SU-DHL-6 (cell line): ENCODE measurements around the gene MEF2A.

ENCODE experiments used
- H2AFZ ChIP-seq: fragments of 200-600 bp; sonication (generic); 2 replicates; pipeline ENCODE4 v1.6.1; 2014; ENCODE audit warnings: low read depth, mild to moderate bottlenecking, moderate library complexity, mixed read lengths, antibody characterized with exemption, low read length; ENCODE audit not compliant: severe bottlenecking
- H3F3A ChIP-seq: fragments of 200-600 bp; shearing (Covaris generic); 2 replicates; pipeline ENCODE4 v1.6.0; 2016; ENCODE audit warnings: antibody characterized with exemption, mild to moderate bottlenecking; ENCODE audit not compliant: insufficient read depth
- H3K27ac ChIP-seq: fragments of 200-600 bp; sonication (generic); 2 replicates; pipeline ENCODE4 v1.5.1; 2016; ENCODE audit warnings: low read depth, mild to moderate bottlenecking, low read length, moderate library complexity, mixed read lengths
- H3K27me3 ChIP-seq: fragments of 200-600 bp; sonication (generic), shearing (Covaris generic); 2 replicates; pipeline ENCODE4 v1.6.0; 2014; ENCODE audit warnings: mild to moderate bottlenecking, low read length
- H3K36me3 ChIP-seq: fragments of 200-600 bp; sonication (generic); 2 replicates; pipeline ENCODE4 v1.6.1; 2014; ENCODE audit warnings: mild to moderate bottlenecking, low read length, mixed read lengths
- H3K4me2 ChIP-seq: fragments of 300-600, 200-600 bp; shearing (Covaris generic), sonication (generic); 2 replicates; pipeline ENCODE4 v1.6.0; 2014; ENCODE audit warnings: low read length, low read depth, mild to moderate bottlenecking; ENCODE audit not compliant: poor library complexity, severe bottlenecking
- H3K4me3 ChIP-seq: fragments of 200-600 bp; sonication (generic); 2 replicates; pipeline ENCODE4 v1.5.1; 2014; ENCODE audit warnings: antibody characterized with exemption, low read length, mild to moderate bottlenecking, mixed read lengths; ENCODE audit not compliant: insufficient read depth, poor library complexity, severe bottlenecking
- H3K79me2 ChIP-seq: fragments of 200-600 bp; sonication (generic); 2 replicates; pipeline ENCODE4 v1.6.1; 2014; ENCODE audit warnings: mild to moderate bottlenecking, low read length, moderate library complexity; ENCODE audit not compliant: insufficient read depth
- H3K9ac ChIP-seq: fragments of 200-600 bp; sonication (generic); 2 replicates; pipeline ENCODE4 v1.7.0; 2014; ENCODE audit warnings: mild to moderate bottlenecking, low read length
- H3K9me2 ChIP-seq: fragments of 200-600 bp; sonication (generic); replicated peaks from 2 replicates; pipeline ENCODE4 v1.6.1; 2014; ENCODE audit warnings: low read length; ENCODE audit not compliant: insufficient read depth
- H3K9me3 ChIP-seq: fragments of 200-600 bp; sonication (generic); 2 replicates; pipeline ENCODE4 v1.6.1; 2014; ENCODE audit warnings: low read length, mixed read lengths; ENCODE audit not compliant: insufficient read depth
- H4K20me1 ChIP-seq: fragments of 200-600 bp; sonication (generic); 2 replicates; pipeline ENCODE4 v1.6.1; 2014; ENCODE audit warnings: low read depth, mild to moderate bottlenecking, antibody characterized with exemption, low read length, moderate library complexity, mixed read lengths
- EZH2phosphoT487 ChIP-seq: fragments of 200-600 bp; sonication (generic), shearing (Covaris generic); conservative IDR thresholded peaks from 2 replicates; pipeline ENCODE4 v1.6.1; 2018; ENCODE audit warnings: mild to moderate bottlenecking, antibody characterized with exemption, low read length, moderate library complexity, mixed read lengths
- TF ChIP-seq, protein P1 (sequence below): fragments of 200-600 bp; sonication (generic); IDR thresholded peaks from one replicate; pipeline ENCODE4 v1.5.1; 2017; ENCODE audit warnings: antibody characterized with exemption, mild to moderate bottlenecking, low read length, moderate library complexity; ENCODE audit not compliant: insufficient read depth, poor library complexity, severe bottlenecking

Gene MEF2A

GRCh38 chr15:99613481-99613880 is 47.7 kb downstream of the MEF2A start:
- no peaks in the 10 kb centered on the region for H3K27me3 ChIP-seq
- H4K20me1 ChIP-seq = 0 out of 2 replicates have a peak, but pooled peaks cover 8% of the 10 kb centered on the region
- H3K27ac ChIP-seq = no peak overlapping the region

DNA sequence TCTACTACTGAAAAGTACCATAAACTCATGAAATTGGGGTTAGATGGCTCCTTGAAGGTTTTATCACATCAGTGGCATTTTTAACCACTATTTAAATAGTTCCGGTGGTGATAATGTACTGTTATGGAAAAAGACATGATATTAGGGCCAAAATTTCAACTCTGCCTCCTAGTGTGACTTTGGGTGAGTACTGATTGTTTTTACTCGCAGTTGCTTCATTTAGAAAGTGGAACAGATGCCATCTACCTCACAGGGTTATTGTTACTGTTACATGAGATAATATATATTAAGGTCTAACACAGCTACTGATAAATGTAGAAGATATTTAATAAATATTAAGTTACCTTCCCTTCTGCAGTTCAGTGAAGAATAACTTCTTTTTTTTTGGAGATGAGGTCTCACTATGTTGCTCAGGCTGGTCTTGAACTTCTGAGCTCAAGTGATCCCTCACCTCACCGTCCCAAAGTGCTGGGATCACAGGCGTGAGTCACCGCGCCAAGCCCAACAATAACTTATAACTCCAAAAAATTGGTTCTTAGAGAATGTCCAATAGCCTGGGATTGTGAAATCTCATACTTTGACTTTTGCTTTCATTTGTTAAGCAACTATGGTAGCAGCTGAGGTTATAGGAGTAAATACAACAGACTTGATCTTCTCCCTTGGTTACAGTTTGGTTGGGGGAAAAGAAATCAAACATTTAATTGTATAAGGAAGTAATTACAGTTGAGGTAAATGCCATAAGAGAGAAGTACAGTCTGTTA is 48.3 kb downstream of the MEF2A start:
- H4K20me1 ChIP-seq = 0 out of 2 replicates have a peak, but pooled peaks cover 8% of the 10 kb centered on the region
- H3K36me3 ChIP-seq = no peaks in the 10 kb centered on the region
- H3K4me3 ChIP-seq = no peak overlapping the region
- no peaks in the 10 kb centered on the region for H3K9me3 ChIP-seq
- H3K9ac ChIP-seq = no peak overlapping the region
- no peaks in the 10 kb centered on the region for H3K9me2 ChIP-seq
- no peak for TF ChIP-seq EZH2phosphoT487
- TF ChIP-seq, protein P1, sequence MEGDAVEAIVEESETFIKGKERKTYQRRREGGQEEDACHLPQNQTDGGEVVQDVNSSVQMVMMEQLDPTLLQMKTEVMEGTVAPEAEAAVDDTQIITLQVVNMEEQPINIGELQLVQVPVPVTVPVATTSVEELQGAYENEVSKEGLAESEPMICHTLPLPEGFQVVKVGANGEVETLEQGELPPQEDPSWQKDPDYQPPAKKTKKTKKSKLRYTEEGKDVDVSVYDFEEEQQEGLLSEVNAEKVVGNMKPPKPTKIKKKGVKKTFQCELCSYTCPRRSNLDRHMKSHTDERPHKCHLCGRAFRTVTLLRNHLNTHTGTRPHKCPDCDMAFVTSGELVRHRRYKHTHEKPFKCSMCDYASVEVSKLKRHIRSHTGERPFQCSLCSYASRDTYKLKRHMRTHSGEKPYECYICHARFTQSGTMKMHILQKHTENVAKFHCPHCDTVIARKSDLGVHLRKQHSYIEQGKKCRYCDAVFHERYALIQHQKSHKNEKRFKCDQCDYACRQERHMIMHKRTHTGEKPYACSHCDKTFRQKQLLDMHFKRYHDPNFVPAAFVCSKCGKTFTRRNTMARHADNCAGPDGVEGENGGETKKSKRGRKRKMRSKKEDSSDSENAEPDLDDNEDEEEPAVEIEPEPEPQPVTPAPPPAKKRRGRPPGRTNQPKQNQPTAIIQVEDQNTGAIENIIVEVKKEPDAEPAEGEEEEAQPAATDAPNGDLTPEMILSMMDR = no peak
- no peak overlapping the region for H2AFZ ChIP-seq
- peaks cover 91% of the 10 kb centered on the region for H3K79me2 ChIP-seq
- H3F3A ChIP-seq = no peaks in the 10 kb centered on the region; the same call in 1 of the 2 replicates
- H3K27me3 ChIP-seq = no peaks in the 10 kb centered on the region
- no peak overlapping the region for H3K27ac ChIP-seq
- H3K4me2 ChIP-seq = no peak overlapping the region

More at GRCh38 chr15:99613481-99613880, 47.7 kb downstream of the MEF2A start:
- H3K9ac ChIP-seq = no peak overlapping the region
- H3F3A ChIP-seq = no peaks in the 10 kb centered on the region; the same call in 1 of the 2 replicates
- H2AFZ ChIP-seq = no peak overlapping the region
- H3K79me2 ChIP-seq = peaks cover 92% of the 10 kb centered on the region
- no peaks in the 10 kb centered on the region for H3K36me3 ChIP-seq
- no peak for TF ChIP-seq EZH2phosphoT487
- TF ChIP-seq, protein P1 = no peak
- no peaks in the 10 kb centered on the region for H3K9me3 ChIP-seq
- H3K4me2 ChIP-seq = no peak overlapping the region
- no peaks in the 10 kb centered on the region for H3K9me2 ChIP-seq
- H3K4me3 ChIP-seq = no peak overlapping the region

- H3K9me3 ChIP-seq = no peaks in the 10 kb centered on the region
- H3K9me2 ChIP-seq = no peaks in the 10 kb centered on the region
- H3K79me2 ChIP-seq = peaks cover 92% of the 10 kb centered on the region
- no peak overlapping the region for H2AFZ ChIP-seq
- no peak overlapping the region for H3K4me3 ChIP-seq
- H3K36me3 ChIP-seq = no peaks in the 10 kb centered on the region
- no peaks in the 10 kb centered on the region for H3K27me3 ChIP-seq
- TF ChIP-seq EZH2phosphoT487 = no peak
- TF ChIP-seq, protein P1 = no peak
- H3K27ac ChIP-seq = no peak overlapping the region
- H3K4me2 ChIP-seq = no peak overlapping the region
- H3K9ac ChIP-seq = no peak overlapping the region
- H3F3A ChIP-seq = no peaks in the 10 kb centered on the region; the same call in 1 of the 2 replicates
- 0 out of 2 replicates have a peak, but pooled peaks cover 12% of the 10 kb centered on the region for H4K20me1 ChIP-seq
These were observed 49.0 kb downstream of the MEF2A start for GRCh38 chr15:99614749-99615288.
